ENCODE results near the gene RASGRP2. TPM values are rescaled to one million over a fixed set of nuclear protein-coding genes. Genes with fewer than 3 reads are reported as not detected.

The RASGRP2 gene
- total and polyA plus RNA-seq, 2 donors (not counting 1 experiment from before 2014, with no cell fraction given): 1.2 to 5.2 TPM

- TF ChIP-seq EZH2 (IDR thresholded peaks at IDR 0.05; ENCODE audit: low read length, missing control alignments) (no peak), CTCF (conservative IDR thresholded peaks at IDR 0.05 in 1 of 2, IDR thresholded peaks at IDR 0.05 in 1 of 2; ENCODE audit: low read depth in 1 of 2, low read length in 2 of 2) (no peak)
- Histone ChIP-seq H3K4me3 (replicated peaks in 1 of 4; ENCODE audit: control extremely low read depth in 1 of 4, insufficient read depth in 1 of 4, low read depth in 3 of 4, low read length in 4 of 4) (no peak overlapping the region), H2AFZ (ENCODE audit: low read length) (no peak overlapping the region), H4K20me1 (ENCODE audit: control insufficient read depth, extremely low read depth, insufficient read depth, low read length) (no peaks in the 10 kb centered on the region), H3K27ac (ENCODE audit: insufficient read depth, low read length) (no peak overlapping the region), H3K79me2 (ENCODE audit: control insufficient read depth, insufficient read depth, low read length) (no peaks in the 10 kb centered on the region), H3K36me3 (ENCODE audit: control insufficient read depth, insufficient read depth, low read length) (no peaks in the 10 kb centered on the region), H3K9ac (ENCODE audit: insufficient read depth, low read length) (no peak overlapping the region), H3K27me3 (ENCODE audit: control insufficient read depth, insufficient read depth, low read length) (no peaks in the 10 kb centered on the region), H3K4me1 (ENCODE audit: control insufficient read depth, extremely low read depth, insufficient read depth, low read length) (no peaks in the 10 kb centered on the region), H3K9me3 (ENCODE audit: control insufficient read depth, insufficient read depth, low read depth, low read length) (no peaks in the 10 kb centered on the region), H3K4me2 (ENCODE audit: extremely low read depth, insufficient read depth, low read length) (no peak overlapping the region)
- DNase-seq (ENCODE audit: low read depth in 2 of 2): no peak
Measured at GRCh38 chr11:64735725-64736259, 8.2 kb downstream of the RASGRP2 start.

GRCh38 chr11:64734811-64735724 is 8.9 kb downstream of the RASGRP2 start:
- Histone ChIP-seq H3K27ac (ENCODE audit: insufficient read depth, low read length) (no peak overlapping the region), H3K9me3 (ENCODE audit: control insufficient read depth, insufficient read depth, low read depth, low read length) (no peaks in the 10 kb centered on the region), H3K4me2 (ENCODE audit: extremely low read depth, insufficient read depth, low read length) (no peak overlapping the region), H4K20me1 (ENCODE audit: control insufficient read depth, extremely low read depth, insufficient read depth, low read length) (no peaks in the 10 kb centered on the region), H3K79me2 (ENCODE audit: control insufficient read depth, insufficient read depth, low read length) (no peaks in the 10 kb centered on the region), H3K4me1 (ENCODE audit: control insufficient read depth, extremely low read depth, insufficient read depth, low read length) (no peaks in the 10 kb centered on the region), H2AFZ (ENCODE audit: low read length) (no peak overlapping the region), H3K9ac (ENCODE audit: insufficient read depth, low read length) (no peak overlapping the region), H3K36me3 (ENCODE audit: control insufficient read depth, insufficient read depth, low read length) (no peaks in the 10 kb centered on the region), H3K4me3 (replicated peaks in 1 of 4; ENCODE audit: control extremely low read depth in 1 of 4, insufficient read depth in 1 of 4, low read depth in 3 of 4, low read length in 4 of 4) (no peak overlapping the region), H3K27me3 (ENCODE audit: control insufficient read depth, insufficient read depth, low read length) (peaks cover 2% of the 10 kb centered on the region)
- DNase-seq (ENCODE audit: low read depth in 2 of 2): no peak
- TF ChIP-seq CTCF (conservative IDR thresholded peaks at IDR 0.05 in 1 of 2, IDR thresholded peaks at IDR 0.05 in 1 of 2; ENCODE audit: low read depth in 1 of 2, low read length in 2 of 2) (no peak), EZH2 (IDR thresholded peaks at IDR 0.05; ENCODE audit: low read length, missing control alignments) (no peak)

GRCh38 chr11:64731601-64732000 is 12.3 kb downstream of the RASGRP2 start:
- no peaks in the 10 kb centered on the region for H3K4me1 ChIP-seq (ENCODE audit: control insufficient read depth, extremely low read depth, insufficient read depth, low read length)

More at GRCh38 chr11:64731601-64732000, 12.3 kb downstream of the RASGRP2 start:
- Histone ChIP-seq H3K27me3 (ENCODE audit: control insufficient read depth, insufficient read depth, low read length) (peaks cover 2% of the 10 kb centered on the region), H3K4me2 (ENCODE audit: extremely low read depth, insufficient read depth, low read length) (no peak overlapping the region), H3K27ac (ENCODE audit: insufficient read depth, low read length) (no peak overlapping the region), H3K9ac (ENCODE audit: insufficient read depth, low read length) (no peak overlapping the region), H3K4me3 (replicated peaks in 1 of 4; ENCODE audit: control extremely low read depth in 1 of 4, insufficient read depth in 1 of 4, low read depth in 3 of 4, low read length in 4 of 4) (no peak overlapping the region), H3K9me3 (ENCODE audit: control insufficient read depth, insufficient read depth, low read depth, low read length) (no peaks in the 10 kb centered on the region), H3K36me3 (ENCODE audit: control insufficient read depth, insufficient read depth, low read length) (no peaks in the 10 kb centered on the region), H2AFZ (ENCODE audit: low read length) (no peak overlapping the region), H3K79me2 (ENCODE audit: control insufficient read depth, insufficient read depth, low read length) (no peaks in the 10 kb centered on the region), H4K20me1 (ENCODE audit: control insufficient read depth, extremely low read depth, insufficient read depth, low read length) (no peaks in the 10 kb centered on the region)
- no peak for TF ChIP-seq CTCF (conservative IDR thresholded peaks at IDR 0.05 in 1 of 2, IDR thresholded peaks at IDR 0.05 in 1 of 2; ENCODE audit: low read depth in 1 of 2, low read length in 2 of 2)
- TF ChIP-seq EZH2 (IDR thresholded peaks at IDR 0.05; ENCODE audit: low read length, missing control alignments): no peak
- no peak for DNase-seq (ENCODE audit: low read depth in 2 of 2)
